ENCODE measurements around the gene SH3PXD2A. TPM values are rescaled to one million over a fixed set of nuclear protein-coding genes. Genes with fewer than 3 reads are reported as not detected.

SH3PXD2A gene
- total and polyA plus RNA-seq, 10 of the 15 experiments (the other 5 are each of a cell fraction or from before 2014, with no cell fraction given), result 0.63 to 14.0 (median 4.4) TPM

DNA sequence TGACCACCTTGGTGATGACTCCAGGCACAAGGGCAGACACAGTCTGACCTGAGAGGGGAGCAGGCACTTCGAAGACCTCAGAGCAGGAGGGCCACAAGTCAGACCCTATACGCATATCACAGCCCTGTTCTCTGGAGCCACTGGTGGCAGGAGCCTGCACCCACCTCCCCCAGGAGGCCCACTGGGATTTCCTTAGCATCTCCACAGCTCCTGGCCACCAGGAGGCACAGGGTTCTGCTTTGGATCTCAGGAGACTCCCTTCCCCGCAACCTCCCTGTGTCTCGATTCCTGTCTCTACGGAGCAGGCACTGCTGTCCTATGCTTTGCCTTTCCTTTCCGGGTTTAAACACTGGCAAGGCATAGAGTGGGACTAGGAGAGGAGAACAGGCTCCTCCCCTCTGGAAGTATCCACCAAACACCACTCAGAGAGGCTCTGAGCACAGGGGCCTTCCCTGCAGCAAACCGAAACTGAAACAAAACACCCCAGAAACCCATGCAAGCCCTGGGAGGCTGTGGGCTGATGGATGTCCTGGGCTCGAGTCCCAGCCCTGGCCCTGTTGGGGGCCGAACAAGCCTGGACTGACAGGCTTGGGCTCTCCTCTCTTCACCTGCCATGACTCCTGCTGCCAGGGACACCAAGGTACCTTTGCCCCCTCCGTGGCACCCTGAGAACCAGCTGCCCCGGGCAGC, 195.6 kb downstream of the SH3PXD2A start:
- Histone ChIP-seq H3K4me2 (ENCODE audit: control insufficient read depth, insufficient read depth) (peak overlapping the region; percentile 77), H3K27me3 (replicated peaks in 1 of 2; ENCODE audit: control insufficient read depth in 2 of 2, insufficient read depth in 2 of 2, low read length in 1 of 2) (no peaks in the 10 kb centered on the region), H3K4me3 (peak overlapping the region; percentile 20; the same call in 1 of the 2 replicates), H3K9ac (ENCODE audit: control insufficient read depth, insufficient read depth, low read length) (peak overlapping the region; percentile 57), H2AFZ (ENCODE audit: control insufficient read depth, low read depth, low read length) (peak overlapping the region; percentile 21), H4K20me1 (ENCODE audit: control insufficient read depth, insufficient read depth) (no peaks in the 10 kb centered on the region), H3K79me2 (ENCODE audit: control insufficient read depth, insufficient read depth, low read length) (no peaks in the 10 kb centered on the region; the same call in none of the 2 replicates), H3K27ac (ENCODE audit: control insufficient read depth, insufficient read depth) (peak overlapping the region; percentile 50), H3K4me1 (ENCODE audit: control insufficient read depth, insufficient read depth, low read length) (peaks cover 8% of the 10 kb centered on the region), H3K36me3 (ENCODE audit: control insufficient read depth in 2 of 2, insufficient read depth in 2 of 2, low read length in 1 of 2) (peaks cover 25 to 28% of the 10 kb centered on the region in 2 experiments; a peak in 3 of 4 replicates), H3K9me3 (replicated peaks; ENCODE audit: control insufficient read depth, insufficient read depth, low read length) (no peaks in the 10 kb centered on the region; the same call in 2 of the 3 replicates)
- no TSS peak for BruUV-seq (replicated peaks)
- ChIA-PET CTCF (interaction anchor here (0.7 to 2.4 kb wide), 2 partner anchors 27 to 39 kb away, joined by 3 to 8 read pairs; no protein-coding TSS in a partner anchor), RAD21 (ENCODE audit: unreplicated experiment) (interaction anchor here (1.8 kb wide), 1 partner anchor 26 kb away, joined by 5 read pairs; no protein-coding TSS in a partner anchor), SMC1A (ENCODE audit: uncharacterized antibody, unreplicated experiment) (no interaction called here), POLR2A (interaction anchor here (0.6 kb wide), 1 partner anchor 22 kb away, joined by 4 read pairs; no protein-coding TSS in a partner anchor)
- intact Hi-C loops (cut with micrococcal nuclease; ENCODE audit: unreplicated experiment), result no loop called here
- WGBS (ENCODE audit: insufficient coverage, insufficient replicate concordance, low lambda C conversion rate, missing lambda C conversion rate), result 57% methylated on average over 11 of the region's 11 CpGs
- peak; percentile 61 for FAIRE-seq
- TF ChIP-seq STAT1 (conservative IDR thresholded peaks at IDR 0.05), result no peak
- 0 out of 2 replicates have a peak, but pooled peaks have one; percentile 52 for TF ChIP-seq HDGF (IDR thresholded peaks at IDR 0.05)
- DNase-seq (ENCODE audit: low read depth, low spot score), result no peak
- in situ Hi-C loops (cut with MboI), result no loop called here
- ATAC-seq, result peak; percentile 94

- WGBS (ENCODE audit: insufficient coverage, insufficient replicate concordance, low lambda C conversion rate, missing lambda C conversion rate), result 93% methylated on average over 4 of the region's 4 CpGs
- H3K4me3 ChIP-seq, result no peak overlapping the region
- SMC1A ChIA-PET (ENCODE audit: uncharacterized antibody, unreplicated experiment), result interaction anchor here (1.4 kb wide), 1 partner anchor 27 kb away, joined by 3 read pairs; no protein-coding TSS in a partner anchor
- TSS peak; percentile 21 for BruUV-seq (replicated peaks)
- ATAC-seq (no peak), DNase-seq (ENCODE audit: low read depth, low spot score) (no peak), FAIRE-seq (peak; percentile 7)
- H3K9ac ChIP-seq (ENCODE audit: control insufficient read depth, insufficient read depth, low read length), result no peak overlapping the region
- RAD21 ChIA-PET (ENCODE audit: unreplicated experiment), result no interaction called here
- H3K27me3 ChIP-seq (replicated peaks in 1 of 2; ENCODE audit: control insufficient read depth in 2 of 2, insufficient read depth in 2 of 2, low read length in 1 of 2), result no peaks in the 10 kb centered on the region
- no peaks in the 10 kb centered on the region; the same call in 2 of the 3 replicates for H3K9me3 ChIP-seq (replicated peaks; ENCODE audit: control insufficient read depth, insufficient read depth, low read length)
- H3K79me2 ChIP-seq (ENCODE audit: control insufficient read depth, insufficient read depth, low read length), result no peaks in the 10 kb centered on the region; the same call in 1 of the 2 replicates
- H3K27ac ChIP-seq (ENCODE audit: control insufficient read depth, insufficient read depth), result no peak overlapping the region
- CTCF ChIA-PET, result interaction anchor here (0.6 to 2.4 kb wide), 4 partner anchors 8 to 611 kb away, joined by 3 to 13 read pairs (median 6); no protein-coding TSS in a partner anchor
- H3K4me2 ChIP-seq (ENCODE audit: control insufficient read depth, insufficient read depth), result no peak overlapping the region
- intact Hi-C loops (cut with micrococcal nuclease; ENCODE audit: unreplicated experiment), result no loop called here
- in situ Hi-C loops (cut with MboI), result no loop called here
- POLR2A ChIA-PET, result no interaction called here
- peaks cover 8% of the 10 kb centered on the region for H3K4me1 ChIP-seq (ENCODE audit: control insufficient read depth, insufficient read depth, low read length)
- 0 out of 2 replicates have a peak, but pooled peaks cover 4% of the 10 kb centered on the region for H4K20me1 ChIP-seq (ENCODE audit: control insufficient read depth, insufficient read depth)
- no peak for TF ChIP-seq TBL1XR1 (IDR thresholded peaks at IDR 0.05; ENCODE audit: low read depth, low read length)
- no peak for TF ChIP-seq CREB1 (IDR thresholded peaks at IDR 0.05; ENCODE audit: low read depth)
- no peak for TF ChIP-seq RUNX3 (IDR thresholded peaks at IDR 0.05; ENCODE audit: low read length)
- no peak for TF ChIP-seq SPI1 (IDR thresholded peaks at IDR 0.05; ENCODE audit: borderline replicate concordance, insufficient read depth, low read depth, low read length)
- no peak for TF ChIP-seq IKZF2 (IDR thresholded peaks at IDR 0.05)
- no peak for TF ChIP-seq ZNF217 (IDR thresholded peaks at IDR 0.05)
- no peak for TF ChIP-seq ZNF622 (IDR thresholded peaks at IDR 0.05)
- no peak for TF ChIP-seq KAT2A (conservative IDR thresholded peaks at IDR 0.05; ENCODE audit: control insufficient read depth, low read depth, low read length)
- TF ChIP-seq CEBPB (IDR thresholded peaks at IDR 0.05; ENCODE audit: borderline replicate concordance in 1 of 2, low read depth in 2 of 2, low read length in 2 of 2), result no peak
- TF ChIP-seq, protein P1, sequence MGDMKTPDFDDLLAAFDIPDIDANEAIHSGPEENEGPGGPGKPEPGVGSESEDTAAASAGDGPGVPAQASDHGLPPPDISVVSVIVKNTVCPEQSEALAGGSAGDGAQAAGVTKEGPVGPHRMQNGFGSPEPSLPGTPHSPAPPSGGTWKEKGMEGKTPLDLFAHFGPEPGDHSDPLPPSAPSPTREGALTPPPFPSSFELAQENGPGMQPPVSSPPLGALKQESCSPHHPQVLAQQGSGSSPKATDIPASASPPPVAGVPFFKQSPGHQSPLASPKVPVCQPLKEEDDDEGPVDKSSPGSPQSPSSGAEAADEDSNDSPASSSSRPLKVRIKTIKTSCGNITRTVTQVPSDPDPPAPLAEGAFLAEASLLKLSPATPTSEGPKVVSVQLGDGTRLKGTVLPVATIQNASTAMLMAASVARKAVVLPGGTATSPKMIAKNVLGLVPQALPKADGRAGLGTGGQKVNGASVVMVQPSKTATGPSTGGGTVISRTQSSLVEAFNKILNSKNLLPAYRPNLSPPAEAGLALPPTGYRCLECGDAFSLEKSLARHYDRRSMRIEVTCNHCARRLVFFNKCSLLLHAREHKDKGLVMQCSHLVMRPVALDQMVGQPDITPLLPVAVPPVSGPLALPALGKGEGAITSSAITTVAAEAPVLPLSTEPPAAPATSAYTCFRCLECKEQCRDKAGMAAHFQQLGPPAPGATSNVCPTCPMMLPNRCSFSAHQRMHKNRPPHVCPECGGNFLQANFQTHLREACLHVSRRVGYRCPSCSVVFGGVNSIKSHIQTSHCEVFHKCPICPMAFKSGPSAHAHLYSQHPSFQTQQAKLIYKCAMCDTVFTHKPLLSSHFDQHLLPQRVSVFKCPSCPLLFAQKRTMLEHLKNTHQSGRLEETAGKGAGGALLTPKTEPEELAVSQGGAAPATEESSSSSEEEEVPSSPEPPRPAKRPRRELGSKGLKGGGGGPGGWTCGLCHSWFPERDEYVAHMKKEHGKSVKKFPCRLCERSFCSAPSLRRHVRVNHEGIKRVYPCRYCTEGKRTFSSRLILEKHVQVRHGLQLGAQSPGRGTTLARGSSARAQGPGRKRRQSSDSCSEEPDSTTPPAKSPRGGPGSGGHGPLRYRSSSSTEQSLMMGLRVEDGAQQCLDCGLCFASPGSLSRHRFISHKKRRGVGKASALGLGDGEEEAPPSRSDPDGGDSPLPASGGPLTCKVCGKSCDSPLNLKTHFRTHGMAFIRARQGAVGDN (IDR thresholded peaks at IDR 0.05), result no peak
- H3K36me3 ChIP-seq (ENCODE audit: control insufficient read depth in 2 of 2, insufficient read depth in 2 of 2, low read length in 1 of 2), result peaks cover 26 to 28% of the 10 kb centered on the region in 2 experiments; a peak in 3 of 4 replicates
- no peak overlapping the region for H2AFZ ChIP-seq (ENCODE audit: control insufficient read depth, low read depth, low read length)
Measured at GRCh38 chr10:103658049-103658577, 197.3 kb downstream of the SH3PXD2A start.

All from GM12878 (cell line).